ENCODE measurements around the gene CANT1.

Gene CANT1

GRCh38 chr17:78979780-78980623 lies 29.6 kb downstream of the CANT1 start, which contains the start of gene LGALS3BP:
Gene LGALS3BP, minus strand, starts transcription at chr17:78979923. Its CDS starts 2,732 bp downstream, at chr17:78977191.
- in situ Hi-C loops (cut with MboI; ENCODE audit: low sequenced_read_pairs) = no loop called here

- in situ Hi-C loops (cut with MboI; ENCODE audit: low sequenced_read_pairs) = no loop called here
These were observed 31.3 kb downstream of the CANT1 start for GRCh38 chr17:78977997-78978973.

GRCh38 chr17:78977681-78977943 lies 32.0 kb downstream of the CANT1 start:
- in situ Hi-C loops (cut with MboI; ENCODE audit: low sequenced_read_pairs) = no loop called here

GRCh38 chr17:78976907-78977680 lies 32.5 kb downstream of the CANT1 start:
- in situ Hi-C loops (cut with MboI; ENCODE audit: low sequenced_read_pairs) = no loop called here

- in situ Hi-C loops (cut with MboI; ENCODE audit: low sequenced_read_pairs) = loop anchor here (25.0 kb wide), 1 partner anchor 488 kb away; no protein-coding TSS in a partner anchor
These were observed 34.7 kb downstream of the CANT1 start for GRCh38 chr17:78974635-78975591.

- in situ Hi-C loops (cut with MboI; ENCODE audit: low sequenced_read_pairs) = loop anchor here (25.0 kb wide), 1 partner anchor 487 kb away; no protein-coding TSS in a partner anchor
These were observed 35.6 kb downstream of the CANT1 start for GRCh38 chr17:78973792-78974520.

GRCh38 chr17:78973196-78973595 lies 36.4 kb downstream of the CANT1 start:
- in situ Hi-C loops (cut with MboI; ENCODE audit: low sequenced_read_pairs) = loop anchor here (25.0 kb wide), 1 partner anchor 486 kb away; no protein-coding TSS in a partner anchor

- in situ Hi-C loops (cut with MboI; ENCODE audit: low sequenced_read_pairs) = loop anchor here (25.0 kb wide), 1 partner anchor 485 kb away; no protein-coding TSS in a partner anchor
These were observed 37.0 kb downstream of the CANT1 start for GRCh38 chr17:78972507-78973105.

- in situ Hi-C loops (cut with MboI; ENCODE audit: low sequenced_read_pairs) = loop anchor here (25.0 kb wide), 1 partner anchor 485 kb away; no protein-coding TSS in a partner anchor
These were observed 37.6 kb downstream of the CANT1 start for GRCh38 chr17:78971756-78972506.

GRCh38 chr17:78970834-78971755 lies 38.5 kb downstream of the CANT1 start:
- in situ Hi-C loops (cut with MboI; ENCODE audit: low sequenced_read_pairs) = loop anchor here (25.0 kb wide), 1 partner anchor 484 kb away; no protein-coding TSS in a partner anchor

GRCh38 chr17:78969865-78970264 lies 39.7 kb downstream of the CANT1 start:
- in situ Hi-C loops (cut with MboI; ENCODE audit: low sequenced_read_pairs) = loop anchor here (10.0 to 25.0 kb wide), 2 partner anchors 105 to 483 kb away; no protein-coding TSS in a partner anchor

- in situ Hi-C loops (cut with MboI; ENCODE audit: low sequenced_read_pairs) = loop anchor here (10.0 to 25.0 kb wide), 2 partner anchors 103 to 481 kb away; no protein-coding TSS in a partner anchor
These were observed 41.7 kb downstream of the CANT1 start for GRCh38 chr17:78967782-78968362.

- in situ Hi-C loops (cut with MboI; ENCODE audit: low sequenced_read_pairs) = loop anchor here (10.0 to 25.0 kb wide), 2 partner anchors 102 to 480 kb away; no protein-coding TSS in a partner anchor
These were observed 42.5 kb downstream of the CANT1 start for GRCh38 chr17:78966910-78967600.

GRCh38 chr17:78966123-78966813 lies 43.3 kb downstream of the CANT1 start:
- in situ Hi-C loops (cut with MboI; ENCODE audit: low sequenced_read_pairs) = loop anchor here (10.0 to 25.0 kb wide), 2 partner anchors 101 to 479 kb away; no protein-coding TSS in a partner anchor
